ENCODE data around the gene TSPEAR. TPM values are rescaled to one million over a fixed set of nuclear protein-coding genes. Genes with fewer than 3 reads are reported as not detected.

The TSPEAR gene
- total RNA-seq, 1 donor from 2014 or later = 1.0 TPM

GRCh38 chr21:44718571-44718970, 7.2 kb upstream of the TSPEAR start:
- DNase-seq = no peak

GRCh38 chr21:44718093-44718492, 6.7 kb upstream of the TSPEAR start:
- DNase-seq = no peak

- DNase-seq = no peak
These were observed 5.6 kb upstream of the TSPEAR start for GRCh38 chr21:44716984-44717383.

- DNase-seq = no peak
These were observed 3.5 kb upstream of the TSPEAR start for GRCh38 chr21:44714905-44715304.

- no peak for DNase-seq
These were observed 2.5 kb upstream of the TSPEAR start for GRCh38 chr21:44713846-44714245.

- DNase-seq = no peak
These were observed 1.8 kb upstream of the TSPEAR start for GRCh38 chr21:44713130-44713529.

- no peak for DNase-seq
These were observed 1.0 kb upstream of the TSPEAR start for GRCh38 chr21:44712203-44713028.

GRCh38 chr21:44710756-44711326, 531 bp downstream of the TSPEAR start:
- peak; percentile 37 for DNase-seq

- no peak for DNase-seq
These were observed 1.1 kb downstream of the TSPEAR start for GRCh38 chr21:44710294-44710665.

- DNase-seq = peak; percentile 53
These were observed 1.7 kb downstream of the TSPEAR start for GRCh38 chr21:44709426-44710293.

GRCh38 chr21:44708866-44709425, 2.4 kb downstream of the TSPEAR start:
- no peak for DNase-seq

- no peak for DNase-seq
These were observed 3.0 kb downstream of the TSPEAR start for GRCh38 chr21:44708213-44708865.

- no peak for DNase-seq
These were observed 4.4 kb downstream of the TSPEAR start for GRCh38 chr21:44706706-44707581.

GRCh38 chr21:44706026-44706705, 5.2 kb downstream of the TSPEAR start:
- no peak for DNase-seq

- DNase-seq = no peak
These were observed 6.8 kb downstream of the TSPEAR start for GRCh38 chr21:44704636-44705001.

- DNase-seq = no peak
These were observed 7.4 kb downstream of the TSPEAR start for GRCh38 chr21:44703731-44704635.

- DNase-seq = no peak
These were observed 8.2 kb downstream of the TSPEAR start for GRCh38 chr21:44702973-44703730.

GRCh38 chr21:44702111-44702972, 9.0 kb downstream of the TSPEAR start:
- no peak for DNase-seq
